Stimulated activated CD8-positive, alpha-beta memory T cell treated with anti-CD3 and anti-CD28 coated beads, Interleukin-7, amount 100 ng/mL, for 48 hours (primary cell): ENCODE results near the gene ABCC6.
"Not testable (repeated sequence)": the region's sequence is repeated elsewhere in the genome, so short reads cannot be mapped to it uniquely, and the experiment has no call there.

Experiments used
- DNase-seq, 2 donors: peaks; one replicate each; pipeline ENCODE4 v3.0.0-alpha.2; 2020; ENCODE audit warnings: low read depth in 1 of 2; ENCODE audit errors: extremely low read depth in 1 of 2

ABCC6 gene

DNA sequence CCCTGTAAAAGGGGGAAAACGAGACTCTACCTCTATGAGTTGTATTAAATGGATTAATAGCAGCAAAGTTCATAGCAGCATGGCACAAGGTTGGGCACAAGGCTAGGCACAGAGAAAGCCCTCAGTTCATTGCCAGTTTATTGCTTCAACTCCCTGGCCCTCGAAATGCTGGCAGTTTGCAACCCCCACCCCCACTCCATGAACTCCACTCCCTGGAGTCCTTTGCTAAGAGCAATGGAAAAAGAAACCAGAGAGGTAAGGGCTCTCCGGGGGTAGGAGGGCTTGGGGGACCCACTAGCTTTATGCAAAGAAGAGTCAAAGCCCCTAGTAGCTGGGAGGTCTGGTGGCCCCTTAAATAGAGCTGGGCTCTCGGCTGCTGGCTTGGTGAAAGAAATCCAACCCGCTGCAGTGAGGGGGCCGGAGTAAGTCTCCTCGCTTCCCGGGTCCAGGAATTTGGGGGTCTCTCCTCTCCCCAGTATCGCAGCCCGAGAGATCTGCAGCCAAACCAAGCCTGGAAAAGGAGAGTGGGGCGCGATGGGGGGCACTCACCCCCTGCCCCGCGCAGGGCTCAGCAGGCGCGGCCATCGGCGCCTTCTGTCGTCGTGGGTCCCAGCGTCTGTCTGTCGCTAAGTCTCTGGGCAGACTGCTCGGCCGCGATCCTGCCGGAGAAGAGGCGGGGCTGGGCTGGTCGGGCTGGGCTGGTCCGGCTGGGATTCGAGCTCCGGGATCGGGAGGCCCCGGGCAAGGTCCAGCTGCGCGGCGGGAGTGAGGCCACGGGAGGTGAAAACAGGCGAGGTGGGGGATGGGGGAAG is at the start of gene ABCC6:
Gene ABCC6, minus strand, starts transcription at position 645 of the 812 bp plus-strand sequence. Its CDS starts 60 bp downstream, at position 585.
- DNase-seq = not testable (repeated sequence)

DNA sequence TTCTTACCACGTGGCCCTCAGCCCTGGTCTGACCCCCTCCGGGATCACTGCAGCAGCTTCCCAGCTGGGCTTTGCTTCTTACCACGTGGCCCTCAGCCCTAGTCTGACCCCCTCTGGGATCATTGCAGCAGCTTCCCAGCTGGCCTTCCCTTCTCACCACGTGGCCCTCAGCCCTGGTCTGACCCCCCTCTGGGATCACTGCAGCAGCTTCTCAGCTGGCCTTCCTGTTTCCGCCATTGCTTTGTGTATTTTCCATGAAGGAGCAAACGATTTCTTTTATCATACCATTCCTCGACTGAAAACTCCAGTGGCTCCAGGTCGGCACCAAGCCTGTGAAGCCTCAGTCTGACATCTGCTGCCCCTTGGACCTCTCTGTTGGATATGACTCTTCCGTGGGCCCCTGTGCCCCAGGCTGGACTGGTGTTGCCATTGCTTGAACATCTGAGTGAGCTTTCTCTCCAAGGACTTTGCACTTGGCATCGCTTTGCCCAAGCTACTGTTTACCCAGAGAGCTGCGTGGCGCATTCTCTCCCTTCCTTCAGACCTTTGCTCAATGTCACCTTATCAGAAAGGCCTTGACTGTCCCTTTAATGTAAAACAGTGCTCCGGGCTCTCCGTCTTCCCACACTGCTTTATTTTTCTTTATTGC is 49.4 kb upstream of the ABCC6 start:
- DNase-seq = not testable (repeated sequence)

DNA sequence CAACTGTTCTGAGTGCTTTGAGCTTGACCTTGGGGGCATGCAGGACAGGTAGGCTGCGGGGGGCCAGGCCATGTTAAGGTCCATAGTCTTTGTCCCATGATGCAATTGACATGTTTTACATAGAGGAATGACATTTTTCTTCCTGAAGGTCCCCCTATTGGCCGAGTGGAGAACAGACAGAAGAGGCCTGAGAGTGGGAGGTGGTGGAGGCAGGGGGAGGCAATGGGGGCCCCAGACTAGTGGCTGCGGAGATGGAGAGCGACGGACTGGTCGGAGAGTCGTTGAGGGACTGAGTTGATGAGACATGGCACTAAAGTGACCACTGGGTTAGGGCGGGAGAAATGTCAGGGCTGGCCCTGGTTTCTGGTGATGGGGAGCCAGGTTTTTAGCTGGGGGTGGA is 48.4 kb upstream of the ABCC6 start:
- not testable (repeated sequence) for DNase-seq

DNA sequence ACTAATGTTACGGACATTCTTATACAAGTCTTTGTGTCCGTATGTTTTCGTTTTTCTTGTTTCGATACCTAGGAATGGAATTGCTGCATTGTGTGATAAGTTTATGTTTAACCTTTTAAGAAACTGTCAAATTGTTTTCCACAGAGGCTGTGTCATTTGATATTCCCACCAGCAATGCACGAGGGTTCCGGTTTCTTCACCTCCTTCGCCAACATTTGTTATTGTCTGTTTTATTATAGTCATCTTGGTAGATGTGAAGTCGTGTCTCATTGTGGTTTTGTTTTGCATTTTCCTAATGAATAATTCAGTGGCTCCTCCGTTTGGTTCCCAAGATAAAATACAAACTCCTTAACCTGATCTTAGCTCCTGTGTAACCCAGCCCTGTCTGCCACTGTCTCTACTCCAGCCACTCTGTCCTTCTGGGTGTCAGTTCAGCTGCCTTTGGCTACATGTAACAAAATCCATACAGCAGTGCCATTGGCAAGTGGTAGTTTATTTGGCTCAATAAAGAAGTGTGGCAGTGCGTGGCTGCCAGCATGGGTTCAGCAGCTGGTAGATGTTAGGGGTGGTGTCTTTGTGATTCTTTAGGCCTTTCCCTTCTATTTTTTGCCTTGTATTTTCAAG is 45.0 kb upstream of the ABCC6 start:
- not testable (repeated sequence) for DNase-seq

DNA sequence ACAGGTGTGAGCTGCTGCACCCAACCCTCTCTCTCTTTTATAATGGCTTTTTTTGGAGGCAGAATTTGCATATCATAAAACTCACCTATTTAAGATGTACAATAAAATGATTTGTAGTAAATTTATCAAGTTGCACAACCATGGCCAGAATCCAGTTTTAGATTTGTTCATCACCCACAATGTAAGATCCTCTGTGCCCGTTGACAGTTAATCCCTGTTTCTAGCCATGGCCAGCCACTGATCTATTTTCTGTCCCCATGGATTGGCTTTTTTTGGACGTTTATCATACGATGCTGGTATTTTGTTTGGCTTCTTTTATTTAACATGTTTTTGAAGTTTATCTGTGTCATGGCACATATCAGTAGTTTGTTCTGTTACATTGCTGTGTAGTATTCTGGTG is 44.4 kb upstream of the ABCC6 start:
- DNase-seq = not testable (repeated sequence)

DNA sequence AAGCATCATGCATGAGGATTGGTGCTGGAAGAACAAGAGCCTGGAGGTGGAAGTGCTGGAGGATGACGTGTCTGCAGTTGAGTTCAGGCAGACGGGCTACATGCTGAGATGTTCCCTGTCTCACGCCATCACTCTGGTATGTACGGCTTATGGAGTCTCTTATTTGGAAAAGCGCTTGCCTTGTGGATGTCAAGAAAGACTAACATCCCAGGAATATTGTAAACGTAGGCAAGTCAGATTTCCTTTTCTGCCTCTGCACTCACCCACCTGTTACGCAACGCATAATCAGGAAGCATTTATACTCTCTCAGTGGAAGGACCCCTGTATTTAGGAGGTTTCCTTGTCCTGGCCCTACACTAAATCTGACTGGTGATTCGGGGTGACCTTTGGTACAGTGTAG is 41.8 kb upstream of the ABCC6 start:
- not testable (repeated sequence) for DNase-seq

DNA sequence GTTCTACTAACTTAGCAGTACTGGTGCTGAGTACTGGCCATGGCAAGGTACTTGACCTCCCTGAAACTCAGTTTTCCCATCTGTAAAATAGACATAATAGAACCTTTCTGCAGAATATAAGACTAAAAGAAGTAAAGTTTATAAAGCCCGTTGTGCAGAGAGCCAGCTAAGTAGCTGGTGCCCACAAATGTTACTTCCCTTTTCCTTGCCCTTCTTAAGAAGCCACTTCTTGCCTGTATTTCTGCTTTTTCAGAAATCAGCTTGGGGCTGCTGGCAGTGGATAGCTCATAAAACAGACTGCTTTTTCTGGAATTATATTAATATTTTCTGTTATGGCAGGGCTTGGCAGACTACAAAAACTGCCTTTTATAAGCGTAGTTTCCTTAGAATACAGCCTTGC is 40.7 kb upstream of the ABCC6 start:
- DNase-seq = not testable (repeated sequence)

DNA sequence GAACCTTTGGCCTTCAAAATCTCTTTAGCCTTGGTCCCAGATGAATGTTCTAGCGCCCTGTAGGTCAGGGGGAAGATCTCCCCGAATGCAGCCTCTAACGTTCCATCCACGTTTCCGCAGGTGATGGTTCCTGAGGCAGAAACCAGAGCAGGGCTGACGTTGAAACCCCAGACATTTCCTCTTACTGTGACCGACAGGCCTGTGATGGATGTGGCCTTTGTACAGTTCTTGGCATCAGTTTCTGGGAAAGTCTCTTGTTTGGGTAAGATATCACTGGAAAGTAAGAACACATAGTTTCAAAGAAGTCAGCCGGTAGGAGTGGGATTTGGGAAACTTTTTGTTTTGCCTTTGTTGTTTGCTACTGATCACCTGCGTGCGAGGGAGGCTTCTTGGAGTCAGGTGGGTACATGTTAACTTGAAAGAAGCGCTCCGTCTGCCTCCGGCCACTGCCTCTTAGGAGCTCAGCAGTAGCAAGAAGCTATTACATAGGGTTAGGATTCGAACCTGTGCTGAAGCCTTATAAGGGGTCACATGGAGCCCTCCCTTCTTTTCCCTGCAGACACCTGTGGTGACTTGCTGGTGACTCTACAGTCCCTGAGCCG is 39.8 kb upstream of the ABCC6 start:
- not testable (repeated sequence) for DNase-seq

DNA sequence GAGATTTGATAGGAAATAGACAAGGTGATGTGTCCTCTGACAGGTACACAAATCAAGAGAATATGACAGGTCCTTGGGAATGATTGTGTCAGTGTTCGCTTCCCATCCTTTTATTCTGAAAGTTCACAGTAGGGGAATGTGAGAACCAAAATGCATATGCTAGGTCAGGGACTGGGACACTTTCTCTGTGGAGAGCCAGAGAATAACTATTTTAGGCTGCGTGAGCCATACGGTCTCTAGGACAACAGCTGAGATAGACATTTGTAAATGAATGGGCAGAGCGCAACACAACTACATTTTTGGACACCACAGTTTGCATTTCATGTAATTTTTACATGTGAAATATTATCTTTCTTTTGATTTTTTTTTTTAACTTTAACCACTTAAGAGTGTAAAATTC is 36.7 kb upstream of the ABCC6 start:
- DNase-seq = not testable (repeated sequence)

DNA sequence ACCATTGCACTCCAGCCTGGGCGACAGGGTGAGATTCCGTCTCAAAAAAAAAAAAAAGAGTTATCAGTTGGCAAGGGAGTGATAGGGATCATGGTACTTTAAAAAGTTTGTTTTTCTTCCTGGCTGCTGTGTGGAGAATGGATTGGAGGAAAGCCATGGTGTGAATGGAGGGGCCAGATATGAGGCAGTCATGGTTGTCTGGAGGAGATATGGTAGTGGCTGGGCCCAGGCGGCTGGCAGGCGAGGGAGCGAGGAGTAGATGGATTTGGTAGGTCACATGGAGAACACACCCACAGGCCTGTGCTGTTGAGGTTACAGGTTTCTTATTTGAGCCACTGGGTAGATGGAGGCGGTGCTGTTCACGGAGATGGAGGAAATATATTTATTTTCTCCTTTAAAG is 35.5 kb upstream of the ABCC6 start:
- DNase-seq = not testable (repeated sequence)

DNA sequence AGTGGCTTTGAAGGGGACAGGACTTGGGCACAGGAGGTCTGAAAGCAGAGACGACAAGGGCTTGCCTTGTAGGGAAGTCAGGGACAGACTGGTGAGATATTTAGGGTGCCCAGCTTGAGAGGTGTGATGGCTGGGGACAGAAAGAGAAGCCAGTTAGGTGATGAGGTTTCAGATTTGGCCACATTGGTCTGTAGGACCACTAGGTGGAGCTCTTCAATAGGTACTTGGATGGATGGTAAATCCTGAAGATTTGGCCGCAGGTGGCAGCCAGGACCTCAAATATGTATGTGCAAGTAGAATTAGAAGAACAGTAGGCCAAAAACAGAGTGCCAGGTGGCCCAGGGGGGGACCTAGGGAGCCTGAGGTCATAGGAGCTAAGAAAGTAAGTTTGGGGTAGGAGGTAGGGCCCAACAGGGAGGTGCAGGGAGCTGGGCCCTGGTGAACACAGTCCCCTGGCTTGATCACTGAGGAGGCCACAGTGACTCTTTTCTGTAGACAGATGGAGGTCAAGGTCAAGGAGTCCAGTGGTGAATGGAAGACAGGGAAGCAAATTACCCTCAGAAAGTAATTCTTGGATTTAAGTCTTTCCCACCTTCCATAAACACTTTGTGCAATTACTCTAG is 34.1 kb upstream of the ABCC6 start:
- not testable (repeated sequence) for DNase-seq

DNA sequence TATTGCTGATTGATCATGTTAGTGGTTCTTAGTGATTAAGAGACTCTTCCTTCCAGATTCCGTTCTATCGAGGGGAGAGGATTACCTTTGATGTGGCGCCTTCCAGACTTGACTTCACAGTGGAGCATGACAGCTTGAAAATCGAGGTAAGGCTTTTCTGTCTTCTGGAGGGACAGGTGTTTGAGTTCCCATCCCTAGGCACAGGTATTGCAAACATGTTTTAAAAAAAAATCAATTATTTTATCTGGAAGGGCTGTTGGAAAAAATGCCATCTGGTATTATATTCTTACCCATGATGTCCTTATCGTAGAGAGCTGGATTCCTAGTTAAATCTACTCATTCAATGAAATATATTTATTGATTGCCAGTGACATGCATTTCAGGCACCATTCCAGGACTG is 29.1 kb upstream of the ABCC6 start:
- DNase-seq = not testable (repeated sequence)

DNA sequence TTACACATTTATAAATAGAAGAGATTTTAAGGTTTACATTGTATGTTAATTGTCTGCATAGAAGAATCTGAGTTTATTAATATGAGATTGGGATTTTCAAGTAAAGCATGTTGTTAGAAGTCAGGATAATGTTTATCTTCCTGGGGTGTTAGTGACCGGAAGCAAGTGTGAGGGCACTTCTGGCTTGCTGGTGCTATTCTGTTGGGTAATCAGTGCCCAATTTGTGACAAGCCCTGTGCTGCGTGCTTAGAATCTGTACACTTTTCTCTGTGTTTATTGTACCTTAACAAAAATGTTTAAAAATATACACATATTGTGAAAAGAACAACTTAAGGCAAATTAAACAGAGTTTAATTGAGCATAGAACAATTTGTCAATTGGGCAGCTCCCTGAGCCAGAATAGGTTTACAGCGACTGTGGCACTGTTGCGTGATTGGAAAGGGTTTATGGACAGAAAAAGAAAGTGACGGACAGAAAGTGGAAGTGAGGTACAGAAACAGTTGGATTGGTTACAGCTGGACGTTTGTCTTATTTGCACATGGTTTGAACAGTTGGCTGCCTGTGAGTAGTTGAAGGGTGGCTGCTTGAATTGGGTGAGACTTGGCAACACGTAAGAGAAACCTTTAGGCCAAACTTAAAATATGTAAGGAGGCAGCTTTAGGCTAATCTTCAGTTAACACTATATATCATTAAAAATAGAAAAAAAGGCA is 26.5 kb upstream of the ABCC6 start:
- DNase-seq = not testable (repeated sequence)

DNA sequence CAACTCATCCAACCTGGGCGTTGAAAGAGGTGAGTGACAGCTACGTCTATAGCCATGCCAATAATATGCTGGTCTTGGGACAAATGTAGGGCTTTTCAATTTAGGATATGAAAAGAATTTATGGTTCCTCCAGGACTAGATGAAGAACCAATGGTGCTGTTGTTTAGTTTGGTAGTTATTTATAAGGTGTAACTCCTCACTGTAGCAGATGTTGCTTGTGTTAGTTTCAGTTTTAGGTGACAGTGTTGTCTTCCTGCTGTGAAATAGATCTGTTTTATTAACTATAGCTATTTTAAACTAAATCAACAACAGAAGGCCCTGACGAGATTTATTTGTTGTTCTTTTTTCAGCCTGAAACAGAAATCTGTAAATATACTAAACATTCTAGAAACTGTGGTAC is 24.1 kb upstream of the ABCC6 start:
- not testable (repeated sequence) for DNase-seq

DNA sequence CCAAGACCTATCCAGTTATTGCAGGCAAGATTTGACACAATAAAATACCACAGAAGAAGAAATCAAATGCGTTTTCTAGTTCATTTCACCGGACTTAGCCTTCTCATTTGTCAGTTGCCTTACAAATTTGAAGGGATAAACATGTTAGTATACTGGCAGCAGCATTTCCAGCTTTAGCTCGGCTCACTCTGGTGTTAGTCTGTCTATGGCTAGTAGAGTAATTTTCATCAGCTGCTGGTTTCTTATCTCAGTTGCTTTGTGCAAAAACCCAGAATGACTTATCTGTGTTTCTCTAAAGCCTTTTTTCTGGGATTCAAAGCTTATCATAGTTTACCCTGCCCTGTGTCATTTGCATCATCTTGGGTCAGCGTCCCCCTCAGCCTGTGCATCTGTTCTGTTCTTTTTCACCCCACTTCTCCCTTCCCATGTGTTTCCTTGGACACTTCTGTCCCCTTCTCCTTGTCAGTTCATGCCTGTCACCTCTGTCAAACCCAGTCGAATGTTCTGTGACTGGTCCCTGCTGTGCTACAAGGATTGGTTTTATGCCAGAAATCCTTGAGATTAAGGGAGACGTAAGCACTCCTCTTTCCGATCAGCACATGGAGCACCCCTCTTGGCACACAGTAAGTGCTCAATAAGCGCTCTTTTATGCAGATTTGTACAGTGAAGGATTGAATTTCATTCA is 23.4 kb upstream of the ABCC6 start:
- DNase-seq = not testable (repeated sequence)

DNA sequence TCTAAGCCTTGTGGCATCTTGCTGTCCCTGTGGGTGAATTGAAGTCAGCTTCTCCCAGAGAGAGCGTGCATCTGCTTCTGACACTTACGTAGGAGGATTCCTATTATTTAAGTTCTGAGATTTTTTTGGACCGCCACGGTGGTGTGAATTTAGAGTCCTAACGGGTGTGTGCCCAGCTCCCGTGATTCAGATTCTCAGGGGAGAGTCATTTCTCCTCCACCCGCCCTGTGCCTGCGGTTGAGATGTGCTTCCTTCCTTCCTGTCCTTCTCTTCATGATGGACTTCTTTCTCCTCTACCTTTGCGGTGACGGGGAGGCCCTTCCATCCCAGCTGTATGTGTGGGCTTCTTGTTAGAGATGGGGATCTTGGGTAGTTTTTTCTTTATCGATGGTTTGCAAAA is 20.6 kb upstream of the ABCC6 start:
- not testable (repeated sequence) for DNase-seq

DNA sequence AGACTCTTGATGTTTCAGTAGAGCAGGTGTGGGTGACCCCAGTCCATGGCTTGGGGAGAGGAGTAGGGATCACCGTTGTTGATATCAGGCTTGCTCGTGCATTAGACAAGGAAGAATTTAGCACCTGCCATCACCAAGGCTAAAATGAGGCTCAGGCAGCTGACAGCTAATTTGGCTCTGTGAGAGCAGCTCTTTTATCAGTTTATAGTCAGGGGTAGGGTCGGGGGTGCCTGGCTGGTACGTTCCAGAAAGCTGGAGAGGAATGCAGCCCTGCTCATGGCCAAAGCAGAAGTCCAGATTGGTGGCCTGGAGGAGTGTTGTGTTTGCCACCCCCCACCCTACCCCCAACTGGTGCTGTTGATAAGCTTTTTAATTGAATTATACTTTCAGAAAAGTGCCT is 17.4 kb upstream of the ABCC6 start:
- not testable (repeated sequence) for DNase-seq

DNA sequence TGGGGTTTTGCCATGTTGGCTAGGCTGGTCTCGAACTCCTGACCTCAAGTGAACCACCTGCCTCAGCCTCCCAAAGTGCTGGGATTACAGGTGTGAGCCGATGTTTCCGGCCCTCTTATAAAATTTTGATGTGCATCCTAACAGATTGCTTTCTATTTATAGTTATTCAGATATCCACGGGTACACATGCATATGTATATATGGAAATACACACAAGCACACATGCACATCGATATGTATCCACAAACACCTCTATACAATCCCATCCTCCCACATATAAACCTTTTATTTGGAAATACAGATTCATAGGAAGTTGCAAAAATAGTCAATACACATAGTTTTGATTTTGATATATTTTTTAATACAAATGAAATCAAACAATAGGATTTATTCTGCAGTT is 14.4 kb upstream of the ABCC6 start:
- not testable (repeated sequence) for DNase-seq

DNA sequence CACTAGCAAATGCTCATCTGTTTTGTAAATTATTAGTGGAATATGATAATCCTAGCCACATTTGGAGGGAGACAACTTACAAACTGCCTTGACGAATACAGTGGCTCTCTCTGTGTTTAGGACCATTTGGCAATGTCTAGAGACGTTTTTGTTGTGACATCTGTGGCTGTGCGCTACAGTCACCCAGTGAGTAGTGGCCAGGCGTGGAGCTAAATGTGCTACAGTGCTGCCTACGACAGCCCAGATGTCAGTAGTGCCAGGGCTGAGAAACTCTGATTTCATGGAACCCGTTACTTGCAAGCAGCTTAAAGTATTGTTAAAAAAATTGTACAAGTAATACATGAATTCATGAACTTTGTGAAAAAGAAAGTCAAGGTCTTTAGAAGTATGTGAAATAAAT is 13.8 kb upstream of the ABCC6 start:
- not testable (repeated sequence) for DNase-seq

DNA sequence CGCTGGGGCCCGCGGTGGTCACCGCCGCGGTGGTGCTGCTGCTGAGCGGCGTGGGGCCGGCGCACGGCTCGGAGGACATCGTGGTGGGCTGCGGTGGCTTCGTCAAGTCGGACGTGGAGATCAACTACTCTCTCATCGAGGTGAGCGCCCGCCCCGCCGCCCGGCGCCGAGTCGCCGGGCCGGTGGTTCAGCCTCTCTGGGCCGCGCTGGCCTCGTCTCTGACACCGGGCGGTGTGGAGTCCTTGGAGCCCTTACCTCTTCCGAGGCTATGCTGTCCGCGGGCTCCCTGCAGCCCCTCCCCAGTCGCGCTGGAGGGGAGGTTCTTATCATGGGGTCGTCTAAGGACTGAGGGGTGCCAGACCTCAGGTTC is 9.4 kb upstream of the ABCC6 start:
- not testable (repeated sequence) for DNase-seq
